ENCODE results near the gene PIGR. TPM values are rescaled to one million over a fixed set of nuclear protein-coding genes. Genes with fewer than 3 reads are reported as not detected.

The PIGR gene
- total RNA-seq, 1 experiment from 2014 or later = not detected

- DNase-seq (ENCODE audit: low read depth) = no peak
These were observed 14.6 kb upstream of the PIGR start for GRCh38 chr1:206960676-206961386.

GRCh38 chr1:206958144-206958543 is 11.9 kb upstream of the PIGR start:
- DNase-seq (ENCODE audit: low read depth) = no peak

GRCh38 chr1:206957639-206958038 is 11.4 kb upstream of the PIGR start:
- no peak for DNase-seq (ENCODE audit: low read depth)

GRCh38 chr1:206955476-206956451 is 9.5 kb upstream of the PIGR start:
- DNase-seq (ENCODE audit: low read depth) = no peak

GRCh38 chr1:206954459-206955342 is 8.4 kb upstream of the PIGR start:
- no peak for DNase-seq (ENCODE audit: low read depth)

GRCh38 chr1:206953626-206954025 is 7.4 kb upstream of the PIGR start:
- no peak for DNase-seq (ENCODE audit: low read depth)

GRCh38 chr1:206953126-206953525 is 6.9 kb upstream of the PIGR start:
- no peak for DNase-seq (ENCODE audit: low read depth)

- no peak for DNase-seq (ENCODE audit: low read depth)
These were observed 5.9 kb upstream of the PIGR start for GRCh38 chr1:206952171-206952570.

GRCh38 chr1:206951318-206952100 is 5.2 kb upstream of the PIGR start:
- DNase-seq (ENCODE audit: low read depth) = no peak

- no peak for DNase-seq (ENCODE audit: low read depth)
These were observed 3.4 kb upstream of the PIGR start for GRCh38 chr1:206949641-206950040.

GRCh38 chr1:206949208-206949607 is 2.9 kb upstream of the PIGR start:
- no peak for DNase-seq (ENCODE audit: low read depth)

GRCh38 chr1:206947255-206947654 is 989 bp upstream of the PIGR start:
- no peak for DNase-seq (ENCODE audit: low read depth)

- DNase-seq (ENCODE audit: low read depth) = no peak
These were observed 487 bp downstream of the PIGR start for GRCh38 chr1:206945779-206946178.

- DNase-seq (ENCODE audit: low read depth) = no peak
These were observed 1.6 kb downstream of the PIGR start for GRCh38 chr1:206944703-206945102.

GRCh38 chr1:206941766-206942418 is 4.4 kb downstream of the PIGR start:
- DNase-seq (ENCODE audit: low read depth) = no peak

GRCh38 chr1:206940588-206940936 is 5.7 kb downstream of the PIGR start:
- no peak for DNase-seq (ENCODE audit: low read depth)

GRCh38 chr1:206939841-206940587 is 6.3 kb downstream of the PIGR start:
- DNase-seq (ENCODE audit: low read depth) = no peak

- no peak for DNase-seq (ENCODE audit: low read depth)
These were observed 7.1 kb downstream of the PIGR start for GRCh38 chr1:206939131-206939530.

GRCh38 chr1:206937425-206937824 is 8.8 kb downstream of the PIGR start:
- DNase-seq (ENCODE audit: low read depth) = no peak

- DNase-seq (ENCODE audit: low read depth) = peak; percentile 46
These were observed 10.7 kb downstream of the PIGR start for GRCh38 chr1:206935491-206936067.
